DOHH2 (cell line): ENCODE measurements around the gene ANGPT4.

ENCODE experiments used
- CTCF ChIP-seq: fragments of 200-600 bp; sonication (generic); IDR thresholded peaks from one replicate; pipeline ENCODE4 v1.5.1; 2014; ENCODE audit warnings: antibody characterized with exemption, mild to moderate bottlenecking, low read depth, low read length; ENCODE audit not compliant: poor library complexity, severe bottlenecking
- EZH2phosphoT487 ChIP-seq: fragments of 200-600 bp; sonication (generic); IDR thresholded peaks from 2 replicates; pipeline ENCODE4 v1.6.1; 2017; ENCODE audit warnings: borderline replicate concordance, mild to moderate bottlenecking, antibody characterized with exemption, low read length, moderate library complexity, mixed read lengths

GRCh38 chr20:821731-822065 is 94.4 kb downstream of the ANGPT4 start:
- TF ChIP-seq CTCF = no peak
- TF ChIP-seq EZH2phosphoT487 = no peak
